WI38 (cell line): ENCODE measurements around the gene IPMK.

Experiments used
- H3K4me3 ChIP-seq: 2 replicates; pipeline ENCODE4 v1.5.1; 2011; ENCODE audit warnings: low read depth, mild to moderate bottlenecking, control low read depth, low read length
- CTCF ChIP-seq: IDR thresholded peaks from 2 replicates; pipeline ENCODE4 v1.5.1; 2012; ENCODE audit warnings: low read depth, mild to moderate bottlenecking, control low read depth, low read length

Gene IPMK

GRCh38 chr10:58184120-58184670 is 83.5 kb downstream of the IPMK start:
- TF ChIP-seq CTCF: no peak
- H3K4me3 ChIP-seq: no peak overlapping the region

- no peak overlapping the region for H3K4me3 ChIP-seq
- no peak for TF ChIP-seq CTCF
Observed at GRCh38 chr10:58180666-58181065, 87.0 kb downstream of the IPMK start.

- no peak for TF ChIP-seq CTCF
- H3K4me3 ChIP-seq: no peak overlapping the region
Observed at GRCh38 chr10:58179238-58179637, 88.5 kb downstream of the IPMK start.

- H3K4me3 ChIP-seq: no peak overlapping the region
- TF ChIP-seq CTCF: no peak
Observed at GRCh38 chr10:58178811-58179210, 88.9 kb downstream of the IPMK start.

GRCh38 chr10:58177362-58177947 is 90.2 kb downstream of the IPMK start:
- H3K4me3 ChIP-seq: no peak overlapping the region
- TF ChIP-seq CTCF: peak; percentile 20; the same call in 1 of the 2 replicates

- TF ChIP-seq CTCF: no peak
- H3K4me3 ChIP-seq: no peak overlapping the region
Observed at GRCh38 chr10:58175990-58176900, 91.4 kb downstream of the IPMK start.

- H3K4me3 ChIP-seq: no peak overlapping the region
- TF ChIP-seq CTCF: no peak
Observed at GRCh38 chr10:58174831-58175230, 92.9 kb downstream of the IPMK start.
